IMR-90 (cell line): ENCODE data around the gene TTLL4. TPM values are rescaled to one million over a fixed set of nuclear protein-coding genes. Genes with fewer than 3 reads are reported as not detected.
"Not testable (repeated sequence)": the region's sequence is repeated elsewhere in the genome, so short reads cannot be mapped to it uniquely, and the experiment has no call there.

Experiments used
- ATAC-seq: fragments of 200-7000 bp; cut with Tn5 transposase; 2 replicates; pipeline ENCODE4 v1.9.1; 2020; ENCODE audit warnings: low read depth, mild to moderate bottlenecking, moderate library complexity
- BruUV-seq: library from RNA; stranded (reverse); fragments of 400-500 nt; replicated peaks from 2 replicates; lab custom pipeline; 2021; lab: Mats Ljungman, UMichigan
- CTCF ChIA-PET: fragments of 300-600 bp; formaldehyde crosslinking; extraction: SDS; loops from one replicate; lab custom pipeline; 2021; ENCODE audit warnings: antibody characterized with exemption; lab: Yijun Ruan, JAX
- POLR2A ChIA-PET: fragments of 300-600 bp; sonication (Branson Sonifier 250); formaldehyde crosslinking; loops from one replicate; lab custom pipeline; 2022; ENCODE audit warnings: antibody characterized with exemption; ENCODE audit not compliant: unreplicated experiment; lab: Charles Lee
- DNase-seq: peaks from one replicate; pipeline ENCODE4 v3.0.0; 2013
- H2AFZ ChIP-seq: replicated peaks from 2 replicates; pipeline ENCODE3; 2013; ENCODE audit warnings: low read length, mild to moderate bottlenecking; ENCODE audit not compliant: poor library complexity
- H2AK5ac ChIP-seq: 2 replicates; pipeline ENCODE4 v1.6.1; 2013; ENCODE audit warnings: low read depth, low read length, inconsistent platforms
- H2AK9ac ChIP-seq: replicated peaks from 2 replicates; pipeline ENCODE3; 2013; ENCODE audit warnings: mild to moderate bottlenecking, low read depth, low read length, moderate library complexity; ENCODE audit not compliant: poor library complexity
- H2BK120ac ChIP-seq: 2 replicates; pipeline ENCODE4 v1.6.1; 2013; ENCODE audit warnings: low read depth, low read length, inconsistent platforms
- H2BK15ac ChIP-seq: 3 replicates; pipeline ENCODE4 v1.6.1; 2013; ENCODE audit warnings: low read depth, low read length, inconsistent platforms
- H2BK20ac ChIP-seq: 2 replicates; pipeline ENCODE4 v1.6.1; 2013; ENCODE audit warnings: low read depth, mild to moderate bottlenecking, inconsistent platforms, low read length, moderate library complexity
- H2BK5ac ChIP-seq: 2 replicates; pipeline ENCODE4 v1.6.1; 2013; ENCODE audit warnings: mild to moderate bottlenecking, low read depth, low read length, inconsistent platforms; ENCODE audit not compliant: poor library complexity, severe bottlenecking
- H3K14ac ChIP-seq: replicated peaks from 2 replicates; pipeline ENCODE4 v1.6.1; 2013; ENCODE audit warnings: low read depth, low read length, inconsistent platforms
- H3K18ac ChIP-seq: 2 replicates; pipeline ENCODE4 v1.6.1; 2013; ENCODE audit warnings: low read depth, low read length, control low read depth
- H3K23ac ChIP-seq: 2 replicates; pipeline ENCODE4 v1.6.1; 2013; ENCODE audit warnings: low read depth, low read length, inconsistent platforms
- H3K27ac ChIP-seq: 2 replicates; pipeline ENCODE4 v1.5.1; 2013; ENCODE audit warnings: mild to moderate bottlenecking, control low read depth, low read length; ENCODE audit not compliant: insufficient read depth
- H3K27me3 ChIP-seq: 2 replicates; pipeline ENCODE4 v1.6.1; 2013; ENCODE audit warnings: low read length; ENCODE audit not compliant: control insufficient read depth, insufficient read depth
- H3K36me3 ChIP-seq: 2 replicates; pipeline ENCODE4 v1.6.1; 2013; ENCODE audit warnings: low read length, mixed read lengths; ENCODE audit not compliant: control insufficient read depth, insufficient read depth
- H3K4ac ChIP-seq: 2 replicates; pipeline ENCODE4 v1.6.1; 2013; ENCODE audit warnings: low read depth, low read length, inconsistent platforms
- H3K4me1 ChIP-seq: 2 replicates; pipeline ENCODE4 v1.6.1; 2013; ENCODE audit warnings: low read length, mixed read lengths; ENCODE audit not compliant: control insufficient read depth, insufficient read depth
- H3K4me2 ChIP-seq: 2 replicates; pipeline ENCODE4 v1.6.1; 2013; ENCODE audit warnings: low read depth, mild to moderate bottlenecking, control low read depth, low read length, moderate library complexity
- H3K4me3 ChIP-seq: 2 replicates; pipeline ENCODE4 v1.5.1; 2013; ENCODE audit warnings: low read depth, mild to moderate bottlenecking, control low read depth, low read length, moderate library complexity; ENCODE audit not compliant: insufficient read depth
- H3K56ac ChIP-seq: 2 replicates; pipeline ENCODE4 v1.6.1; 2013; ENCODE audit warnings: low read length, inconsistent platforms; ENCODE audit not compliant: insufficient read depth; ENCODE audit errors: extremely low read depth
- H3K79me1 ChIP-seq, 2 experiments: 2 replicates each; pipeline ENCODE4 v1.6.1; 2013; ENCODE audit warnings: low read length in 2 of 2, inconsistent platforms in 1 of 2, low read depth in 1 of 2
- H3K9ac ChIP-seq: 2 replicates; pipeline ENCODE4 v1.6.1; 2013; ENCODE audit warnings: low read depth, low read length, control low read depth
- H3K9me1 ChIP-seq: 2 replicates; pipeline ENCODE4 v1.6.1; 2013; ENCODE audit warnings: low read length, inconsistent platforms; ENCODE audit not compliant: insufficient read depth
- H3K9me3 ChIP-seq: 2 replicates; pipeline ENCODE4 v1.6.1; 2013; ENCODE audit warnings: low read length; ENCODE audit not compliant: control insufficient read depth, insufficient read depth
- H4K20me1 ChIP-seq: 2 replicates; pipeline ENCODE4 v1.6.1; 2013; ENCODE audit warnings: low read length, inconsistent platforms; ENCODE audit not compliant: insufficient read depth
- H4K5ac ChIP-seq: 2 replicates; pipeline ENCODE4 v1.6.1; 2013; ENCODE audit warnings: mild to moderate bottlenecking, low read depth, low read length, control low read depth
- H4K8ac ChIP-seq, 2 experiments: 2 replicates each; pipeline ENCODE4 v1.6.1; 2013; ENCODE audit warnings: low read depth in 2 of 2, low read length in 2 of 2, control low read depth in 1 of 2, inconsistent platforms in 1 of 2
- H4K91ac ChIP-seq: 2 replicates; pipeline ENCODE4 v1.6.1; 2013; ENCODE audit warnings: low read depth, low read length, inconsistent platforms; ENCODE audit not compliant: insufficient read depth
- MAZ ChIP-seq: IDR thresholded peaks from 2 replicates; pipeline ENCODE4 v1.6.1; 2012; ENCODE audit warnings: low read depth, mild to moderate bottlenecking, low read length, improper control_type of control experiment, moderate library complexity, borderline replicate concordance
- RAD21 ChIP-seq: IDR thresholded peaks from 2 replicates; pipeline ENCODE4 v1.6.1; 2012; ENCODE audit warnings: low read length, improper control_type of control experiment
- SMC3 ChIP-seq: fragments of 150-350 bp; IDR thresholded peaks from 2 replicates; pipeline ENCODE4 v1.6.1; 2016; ENCODE audit warnings: low read depth, mild to moderate bottlenecking, antibody characterized with exemption, low read length, moderate library complexity
- WGBS, 2 experiments: methylation state at CpG; one replicate each; pipeline versions ENCODE4 v1.1.5 to v1.1.7; 2013; ENCODE audit warnings: missing lambda C conversion rate in 2 of 2; ENCODE audit not compliant: insufficient read length in 1 of 2; ENCODE audit errors: extremely low coverage in 2 of 2; 5-methylcytosine and 5-hydroxymethylcytosine counted together
- dilution Hi-C: fragments of 300-500 bp; cut with HindIII; formaldehyde crosslinking; loops from one replicate; pipeline ENCODE4 v1.14.3; 2018; ENCODE audit warnings: low sequenced_read_pairs; ENCODE audit not compliant: unreplicated experiment
- in situ Hi-C: fragments of 300-500 bp; cut with MboI; formaldehyde crosslinking; loops from 3 replicates; pipeline ENCODE4 v1.14.3; 2019; ENCODE audit warnings: low sequenced_read_pairs, inconsistent platforms, mixed read lengths
- intact Hi-C: fragments of 100-400 bp; cut with micrococcal nuclease; formaldehyde crosslinking; loops from 2 replicates; pipeline ENCODE4 v1.10.0; 2022
- polyA plus RNA-seq, 3 experiments: library from polyadenylated mRNA; depleted of rRNA; stranded (reverse); fragments of >200 nt; gene quantifications; 2 replicates each; pipeline ENCODE4 v1.2.3, GENCODE V29; 2012; ENCODE audit warnings: low replicate concordance in 1 of 3
- total RNA-seq: library from RNA; depleted of rRNA; stranded (reverse); fragments of >200 nt; gene quantifications from 2 replicates; pipeline ENCODE4 v1.2.3, GENCODE V29; 2012
- TF ChIP-seq, protein P1 (sequence below): conservative IDR thresholded peaks from 2 replicates; pipeline ENCODE4 v1.5.1; 2012; ENCODE audit warnings: mild to moderate bottlenecking, low read depth, low read length, improper control_type of control experiment

TTLL4 gene
- total and polyA plus RNA-seq, 2 of the 4 experiments (the other 2 are of a cell fraction), result 9.0 to 22.9 TPM

- in situ Hi-C loops, result loop anchor here (10.0 kb wide), 1 partner anchor 157 kb away; no protein-coding TSS in a partner anchor
- H2BK120ac ChIP-seq, H3K4me1 ChIP-seq, H4K8ac ChIP-seq, H3K18ac ChIP-seq, H3K79me1 ChIP-seq, H2AFZ ChIP-seq, H2BK15ac ChIP-seq, H2AK9ac ChIP-seq, H3K27me3 ChIP-seq, H3K4me3 ChIP-seq, H2BK5ac ChIP-seq, H2BK20ac ChIP-seq, H3K56ac ChIP-seq, H2AK5ac ChIP-seq, dilution Hi-C loops, H3K23ac ChIP-seq, H4K5ac ChIP-seq, H4K20me1 ChIP-seq, H3K14ac ChIP-seq, H3K4me2 ChIP-seq, H3K9me3 ChIP-seq, BruUV-seq, H3K9ac ChIP-seq, H3K9me1 ChIP-seq, H3K4ac ChIP-seq, H3K27ac ChIP-seq, H4K91ac ChIP-seq: not testable (repeated sequence)
- no CpG with 5 or more reads among the region's 5 CpGs for WGBS, 2 experiments
- TF ChIP-seq, protein P1, sequence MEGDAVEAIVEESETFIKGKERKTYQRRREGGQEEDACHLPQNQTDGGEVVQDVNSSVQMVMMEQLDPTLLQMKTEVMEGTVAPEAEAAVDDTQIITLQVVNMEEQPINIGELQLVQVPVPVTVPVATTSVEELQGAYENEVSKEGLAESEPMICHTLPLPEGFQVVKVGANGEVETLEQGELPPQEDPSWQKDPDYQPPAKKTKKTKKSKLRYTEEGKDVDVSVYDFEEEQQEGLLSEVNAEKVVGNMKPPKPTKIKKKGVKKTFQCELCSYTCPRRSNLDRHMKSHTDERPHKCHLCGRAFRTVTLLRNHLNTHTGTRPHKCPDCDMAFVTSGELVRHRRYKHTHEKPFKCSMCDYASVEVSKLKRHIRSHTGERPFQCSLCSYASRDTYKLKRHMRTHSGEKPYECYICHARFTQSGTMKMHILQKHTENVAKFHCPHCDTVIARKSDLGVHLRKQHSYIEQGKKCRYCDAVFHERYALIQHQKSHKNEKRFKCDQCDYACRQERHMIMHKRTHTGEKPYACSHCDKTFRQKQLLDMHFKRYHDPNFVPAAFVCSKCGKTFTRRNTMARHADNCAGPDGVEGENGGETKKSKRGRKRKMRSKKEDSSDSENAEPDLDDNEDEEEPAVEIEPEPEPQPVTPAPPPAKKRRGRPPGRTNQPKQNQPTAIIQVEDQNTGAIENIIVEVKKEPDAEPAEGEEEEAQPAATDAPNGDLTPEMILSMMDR, result peak; percentile 85
- TF ChIP-seq SMC3 (peak; percentile 80), MAZ (peak; percentile 25; the same call in 1 of the 2 replicates), RAD21 (peak; percentile 74)
- peaks cover 21% of the 10 kb centered on the region for H3K36me3 ChIP-seq
- DNase-seq, result peak; percentile 81
- intact Hi-C loops, result loop anchor here (1.0 kb wide), 2 partner anchors 28 to 160 kb away; partner anchors contain the start of genes BCS1L and ZNF142
- ChIA-PET CTCF (interaction anchor here (0.6 to 1.8 kb wide), 9 partner anchors 9 to 165 kb away, joined by 3 to 18 read pairs (median 3); partner anchors contain the start of genes BCS1L, RNF25, STK36 and ZNF142), POLR2A (interaction anchor here (0.7 kb wide), 1 partner anchor 10 kb away, joined by 3 read pairs; no protein-coding TSS in a partner anchor)
- peak; percentile 99 for ATAC-seq
These were observed 23.1 kb upstream of the TTLL4 start for GRCh38 chr2:218687400-218688060.
